GM12865 (cell line): ENCODE data around the gene ZNF107.

Experiments used
- DNase-seq: peaks from one replicate; pipeline ENCODE4 v3.0.0; 2010; ENCODE audit warnings: low read depth
- H3K4me3 ChIP-seq: 2 replicates; pipeline ENCODE4 v1.5.1; 2011; ENCODE audit warnings: mild to moderate bottlenecking, low read depth, low read length, control low read depth
- TF ChIP-seq, protein P1 (sequence below): IDR thresholded peaks from 2 replicates; pipeline ENCODE4 v1.5.1; 2011; ENCODE audit warnings: low read length, control low read depth, low read depth, inconsistent platforms; ENCODE audit not compliant: insufficient read depth; ENCODE audit errors: missing control alignments

ZNF107 gene

DNA sequence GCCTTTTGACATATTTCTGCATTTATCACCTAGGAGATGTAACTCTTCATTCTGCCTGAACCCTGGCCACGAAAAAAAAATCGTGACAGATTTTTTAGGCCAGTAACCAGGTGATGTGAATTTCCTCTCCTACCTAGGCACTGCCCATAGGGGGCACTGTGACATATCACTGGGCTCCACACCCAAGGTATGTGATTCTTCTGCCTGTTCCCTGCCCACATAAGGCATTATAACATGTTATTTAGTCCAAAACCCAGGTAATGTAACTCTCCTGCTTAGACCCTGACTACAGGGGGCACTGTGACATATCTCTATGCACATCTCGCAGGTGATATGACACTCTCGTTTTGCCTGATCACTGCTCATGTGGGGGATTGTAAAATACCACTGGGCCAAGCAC is 29.5 kb upstream of the ZNF107 start:
- no peak overlapping the region for H3K4me3 ChIP-seq
- TF ChIP-seq, protein P1, sequence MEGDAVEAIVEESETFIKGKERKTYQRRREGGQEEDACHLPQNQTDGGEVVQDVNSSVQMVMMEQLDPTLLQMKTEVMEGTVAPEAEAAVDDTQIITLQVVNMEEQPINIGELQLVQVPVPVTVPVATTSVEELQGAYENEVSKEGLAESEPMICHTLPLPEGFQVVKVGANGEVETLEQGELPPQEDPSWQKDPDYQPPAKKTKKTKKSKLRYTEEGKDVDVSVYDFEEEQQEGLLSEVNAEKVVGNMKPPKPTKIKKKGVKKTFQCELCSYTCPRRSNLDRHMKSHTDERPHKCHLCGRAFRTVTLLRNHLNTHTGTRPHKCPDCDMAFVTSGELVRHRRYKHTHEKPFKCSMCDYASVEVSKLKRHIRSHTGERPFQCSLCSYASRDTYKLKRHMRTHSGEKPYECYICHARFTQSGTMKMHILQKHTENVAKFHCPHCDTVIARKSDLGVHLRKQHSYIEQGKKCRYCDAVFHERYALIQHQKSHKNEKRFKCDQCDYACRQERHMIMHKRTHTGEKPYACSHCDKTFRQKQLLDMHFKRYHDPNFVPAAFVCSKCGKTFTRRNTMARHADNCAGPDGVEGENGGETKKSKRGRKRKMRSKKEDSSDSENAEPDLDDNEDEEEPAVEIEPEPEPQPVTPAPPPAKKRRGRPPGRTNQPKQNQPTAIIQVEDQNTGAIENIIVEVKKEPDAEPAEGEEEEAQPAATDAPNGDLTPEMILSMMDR: no peak
- DNase-seq: no peak

DNA sequence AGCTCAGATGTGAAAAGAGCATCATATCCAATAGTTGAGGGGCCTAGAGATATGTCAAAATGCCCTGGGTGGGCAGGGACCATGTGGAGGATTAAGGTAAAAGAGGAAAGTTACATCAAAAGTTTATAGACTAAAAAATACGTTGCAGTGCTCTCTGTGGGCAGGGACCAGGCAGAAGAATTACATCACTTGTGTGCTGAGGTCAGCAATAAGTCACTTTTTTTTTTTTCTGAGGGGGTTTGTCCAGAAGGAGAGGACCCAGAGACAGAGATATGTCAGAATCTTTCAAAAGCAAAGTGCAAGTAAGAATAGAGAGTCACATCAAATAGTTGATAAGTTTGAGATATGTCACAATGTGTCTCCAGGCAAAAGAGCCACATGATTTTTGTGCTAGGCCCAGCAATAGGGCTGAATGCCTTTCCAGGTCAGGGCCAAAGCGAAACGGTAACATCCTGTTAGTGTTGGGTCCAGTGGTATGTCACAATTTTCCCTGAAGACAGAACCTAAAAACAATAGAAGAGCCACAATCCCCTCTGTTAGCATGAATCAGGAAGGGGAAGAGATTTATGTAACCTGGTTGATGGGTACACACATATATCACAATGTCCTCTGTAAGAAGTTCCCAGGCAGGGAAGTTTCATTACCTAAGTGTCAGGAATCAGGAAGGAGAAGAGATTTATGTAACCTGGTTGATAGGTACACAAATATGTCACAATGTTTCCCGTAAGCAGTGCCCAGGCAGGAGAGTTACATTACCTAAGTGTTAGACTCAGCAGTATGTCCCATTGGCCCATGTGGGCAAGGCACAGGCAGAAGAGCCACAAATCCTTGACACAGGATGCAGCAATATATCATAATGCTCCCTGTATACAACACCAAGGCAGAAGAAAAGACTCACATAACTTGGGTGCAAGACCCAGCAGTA is 28.1 kb upstream of the ZNF107 start:
- TF ChIP-seq, protein P1: no peak
- H3K4me3 ChIP-seq: no peak overlapping the region
- DNase-seq: no peak

DNA sequence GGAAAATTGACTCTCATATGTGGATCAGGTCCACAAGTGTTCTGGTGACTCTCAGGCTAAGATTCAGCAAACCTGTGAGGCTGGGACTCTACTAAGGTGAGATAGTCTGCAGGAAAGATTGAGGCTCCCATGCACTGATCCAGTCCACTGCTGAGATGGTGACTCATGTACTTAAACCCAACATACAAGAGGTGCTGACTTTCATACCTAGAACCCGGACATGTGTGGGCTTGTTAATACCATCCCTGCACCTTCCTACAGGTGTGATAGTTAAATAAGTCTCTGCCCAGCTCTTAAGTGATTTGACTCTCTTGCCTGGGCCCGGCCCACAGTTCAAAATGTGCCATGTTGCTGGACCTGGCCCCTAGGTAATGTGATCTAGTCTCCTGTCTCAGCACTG is 27.1 kb upstream of the ZNF107 start:
- TF ChIP-seq, protein P1: no peak
- no peak overlapping the region for H3K4me3 ChIP-seq
- DNase-seq: no peak

DNA sequence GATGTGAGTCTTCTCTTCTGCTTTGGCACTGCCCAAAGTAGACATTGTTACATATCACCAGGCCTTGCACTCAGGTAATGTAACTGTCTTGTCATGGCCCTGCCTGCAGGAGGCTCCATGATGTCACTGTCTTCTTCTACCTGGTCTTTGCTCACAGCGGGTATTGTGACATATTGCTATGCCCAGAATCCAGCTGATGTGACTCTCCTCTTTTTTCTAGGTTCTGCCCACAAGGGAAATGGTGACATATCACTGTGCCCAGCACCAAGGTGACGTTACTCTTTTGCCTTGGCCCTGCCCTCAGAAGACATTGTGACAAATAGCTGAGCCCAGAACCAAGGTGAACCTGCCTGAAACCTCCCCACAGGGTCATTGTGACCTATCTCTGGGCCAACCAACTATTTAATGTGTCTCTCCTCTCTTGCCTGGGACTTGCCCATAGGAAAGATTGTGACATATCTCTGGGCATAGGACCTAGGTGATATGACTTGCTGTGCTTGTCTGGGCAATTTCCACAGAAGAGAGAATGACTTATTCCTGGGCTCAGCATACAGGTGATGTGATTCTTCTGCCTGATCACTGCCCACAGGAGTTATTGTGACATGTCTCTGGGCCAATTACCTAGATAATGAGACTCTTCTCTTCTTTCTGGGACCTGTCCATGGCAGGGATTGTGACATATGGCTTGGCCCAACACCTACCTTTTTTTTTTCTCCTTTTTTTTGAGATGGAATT is 26.5 kb upstream of the ZNF107 start:
- no peak for DNase-seq
- TF ChIP-seq, protein P1: no peak
- no peak overlapping the region for H3K4me3 ChIP-seq

DNA sequence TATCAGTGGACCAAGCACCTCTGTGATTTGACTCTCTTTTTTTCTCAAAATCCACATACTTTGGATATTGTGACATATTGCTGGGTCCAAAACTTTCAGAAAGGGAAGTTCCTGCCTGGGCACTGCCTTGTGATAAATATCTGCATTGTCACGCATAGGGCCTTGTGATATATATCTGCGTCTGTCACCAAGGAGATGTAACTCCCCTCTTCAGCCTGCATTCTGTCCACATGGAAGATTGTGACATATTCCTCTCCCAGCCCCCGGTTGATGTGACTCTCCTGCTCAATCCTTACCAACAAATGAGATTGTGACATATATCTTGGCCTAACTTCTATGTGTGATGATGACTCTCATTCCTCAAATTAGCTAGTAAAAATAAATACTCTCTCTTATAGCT is 25.4 kb upstream of the ZNF107 start:
- DNase-seq: no peak
- H3K4me3 ChIP-seq: no peak overlapping the region
- TF ChIP-seq, protein P1: no peak

DNA sequence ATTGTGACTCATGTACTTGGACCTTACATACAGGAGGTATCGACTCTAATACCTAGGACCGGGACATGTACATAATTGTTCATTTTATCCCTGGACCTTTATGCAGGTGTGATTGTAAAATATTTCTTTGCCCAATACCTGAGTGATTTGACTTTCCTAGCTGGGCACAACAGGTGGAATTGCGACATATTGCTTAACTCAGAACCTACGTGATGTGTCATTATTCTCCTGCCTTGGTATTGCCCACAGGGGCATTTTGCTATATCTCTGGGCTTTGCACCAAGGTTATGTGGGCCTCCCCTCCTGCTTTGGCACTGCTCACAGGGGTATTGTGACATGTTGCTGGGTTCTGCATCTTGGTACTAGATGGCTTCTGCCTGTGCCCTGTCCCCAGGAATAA is 23.9 kb upstream of the ZNF107 start:
- H3K4me3 ChIP-seq: no peak overlapping the region
- TF ChIP-seq, protein P1: no peak
- DNase-seq: no peak

DNA sequence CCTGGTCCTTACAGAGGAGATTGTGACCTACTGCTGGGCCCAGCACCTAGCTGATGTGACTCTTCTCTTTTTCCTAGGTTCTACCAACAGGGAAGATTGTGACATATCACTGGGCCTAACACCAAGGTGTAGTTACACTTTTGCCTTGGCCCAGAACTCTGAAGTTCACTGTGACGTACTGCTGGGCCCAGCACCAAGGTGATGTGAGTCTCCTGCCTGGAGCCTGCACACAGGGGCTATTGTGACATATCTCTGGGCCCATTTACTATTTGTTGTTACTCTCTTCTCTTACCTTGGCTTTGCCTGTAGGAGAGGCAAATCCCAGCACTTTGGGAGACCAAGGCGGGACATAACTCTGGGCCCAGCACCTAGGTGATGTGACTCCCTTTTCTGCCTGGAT is 23.1 kb upstream of the ZNF107 start:
- no peak for DNase-seq
- TF ChIP-seq, protein P1: no peak

More for the DNA sequence above, 23.1 kb upstream of the ZNF107 start:
- H3K4me3 ChIP-seq: no peak overlapping the region
